GM12878 (cell line): ENCODE measurements around the gene JADE2. TPM values are rescaled to one million over a fixed set of nuclear protein-coding genes. Genes with fewer than 3 reads are reported as not detected.
A peak's percentile ranks its signal among the peaks of the same experiment; 100 is the strongest.
"Not testable (repeated sequence)": the region's sequence is repeated elsewhere in the genome, so short reads cannot be mapped to it uniquely, and the experiment has no call there.

Experiments
- ATAC-seq: fragments of 200-7000 bp; cut with Tn5 transposase; 3 replicates; pipeline ENCODE4 v1.9.1; 2020; ENCODE audit warnings: mild to moderate bottlenecking, moderate library complexity
- BruUV-seq: library from RNA; stranded (reverse); fragments of 400-500 nt; replicated peaks from 2 replicates; lab custom pipeline; 2021; lab: Mats Ljungman, UMichigan
- CTCF ChIA-PET: fragments of 300-600 bp; sonication (Branson Sonifier 250); formaldehyde crosslinking; extraction: SDS; loops from one replicate; lab custom pipeline; 2021; ENCODE audit warnings: inconsistent platforms; lab: Yijun Ruan, JAX
- POLR2A ChIA-PET: fragments of 350-600 bp; formaldehyde crosslinking; extraction: SDS; loops from one replicate; lab custom pipeline; 2021; ENCODE audit warnings: inconsistent platforms; lab: Charles Lee
- RAD21 ChIA-PET: fragments of 300-600 bp; sonication (Branson Sonifier 250); formaldehyde crosslinking; loops from one replicate; lab custom pipeline; 2023; ENCODE audit warnings: antibody characterized with exemption; ENCODE audit not compliant: unreplicated experiment; lab: Charles Lee
- SMC1A ChIA-PET: fragments of 300-600 bp; sonication (Branson Sonifier 250); formaldehyde crosslinking; loops from one replicate; lab custom pipeline; 2023; ENCODE audit not compliant: unreplicated experiment, uncharacterized antibody; lab: Charles Lee
- DNase-seq: peaks from one replicate; pipeline ENCODE4 v3.0.0-alpha.2; 2011; ENCODE audit warnings: low read depth, low spot score
- FAIRE-seq: peaks from 3 replicates; lab custom pipeline; 2011; peaks lifted over from hg19 to GRCh38; lab: Jason Lieb, UNC
- H2AFZ ChIP-seq: 2 replicates; pipeline ENCODE4 v1.6.0; 2011; ENCODE audit warnings: low read depth, low read length, control low read depth; ENCODE audit not compliant: control insufficient read depth
- H3K27ac ChIP-seq: 2 replicates; pipeline ENCODE4 v1.5.1; 2011; ENCODE audit warnings: control low read depth; ENCODE audit not compliant: control insufficient read depth, insufficient read depth
- H3K27me3 ChIP-seq, 2 experiments: replicated peaks in 1 of 2; 2 replicates each; pipeline versions ENCODE4 v1.6.0 to v1.6.1; 2011; ENCODE audit warnings: low read length in 1 of 2; ENCODE audit not compliant: control insufficient read depth in 2 of 2, insufficient read depth in 2 of 2
- H3K36me3 ChIP-seq, 2 experiments: 2 replicates each; pipeline ENCODE4 v1.5.1; 2011; ENCODE audit warnings: low read length in 1 of 2; ENCODE audit not compliant: control insufficient read depth in 2 of 2, insufficient read depth in 2 of 2
- H3K4me1 ChIP-seq: 2 replicates; pipeline ENCODE4 v1.6.1; 2011; ENCODE audit warnings: mild to moderate bottlenecking, low read length, moderate library complexity, mixed read lengths; ENCODE audit not compliant: control insufficient read depth, insufficient read depth
- H3K4me2 ChIP-seq: 2 replicates; pipeline ENCODE4 v1.6.0; 2011; ENCODE audit warnings: control low read depth; ENCODE audit not compliant: control insufficient read depth, insufficient read depth
- H3K4me3 ChIP-seq: fragments of 200-600 bp; sonication (generic); 2 replicates; pipeline ENCODE4 v1.5.1; 2016
- H3K79me2 ChIP-seq: 2 replicates; pipeline ENCODE4 v1.6.0; 2011; ENCODE audit warnings: low read length; ENCODE audit not compliant: control insufficient read depth, insufficient read depth
- H3K9ac ChIP-seq: 2 replicates; pipeline ENCODE4 v1.8.0; 2011; ENCODE audit warnings: low read length, control low read depth, mixed read lengths; ENCODE audit not compliant: control insufficient read depth, insufficient read depth
- H3K9me3 ChIP-seq: replicated peaks from 3 replicates; pipeline ENCODE4 v1.5.1; 2011; ENCODE audit warnings: mild to moderate bottlenecking, low read length; ENCODE audit not compliant: control insufficient read depth, insufficient read depth
- H4K20me1 ChIP-seq: 2 replicates; pipeline ENCODE4 v1.6.0; 2011; ENCODE audit not compliant: control insufficient read depth, insufficient read depth
- BRCA1 ChIP-seq: IDR thresholded peaks from 2 replicates; pipeline ENCODE4 v1.6.1; 2011; ENCODE audit warnings: low read depth, low read length, improper control_type of control experiment
- LARP7 ChIP-seq: fragments of 450-650 bp; IDR thresholded peaks from 2 replicates; pipeline ENCODE4 v1.6.1; 2017; ENCODE audit warnings: mild to moderate bottlenecking
- NR2F1 ChIP-seq: fragments of 450-650 bp; conservative IDR thresholded peaks from 2 replicates; pipeline ENCODE4 v1.6.1; 2017; ENCODE audit warnings: mild to moderate bottlenecking
- POLR2AphosphoS5 ChIP-seq: IDR thresholded peaks from 2 replicates; pipeline ENCODE4 v1.6.1; 2011; ENCODE audit warnings: mild to moderate bottlenecking, low read length, inconsistent platforms
- POU2F2 ChIP-seq: IDR thresholded peaks from 3 replicates; pipeline ENCODE4 v1.6.1; 2011; ENCODE audit warnings: low read depth, mild to moderate bottlenecking, low read length, borderline replicate concordance
- SMAD1 ChIP-seq: fragments of 450-650 bp; IDR thresholded peaks from 2 replicates; pipeline ENCODE4 v1.6.1; 2018; ENCODE audit warnings: mild to moderate bottlenecking, low read depth; ENCODE audit not compliant: partially characterized antibody
- SUPT20H ChIP-seq: IDR thresholded peaks from 2 replicates; pipeline ENCODE4 v1.6.1; 2011; ENCODE audit warnings: low read depth, mild to moderate bottlenecking, low read length, moderate library complexity, borderline replicate concordance; ENCODE audit not compliant: control insufficient read depth
- TARDBP ChIP-seq: IDR thresholded peaks from 2 replicates; pipeline ENCODE4 v1.6.1; 2016; ENCODE audit warnings: borderline replicate concordance
- WGBS: methylation state at CpG from one replicate; pipeline ENCODE4 v1.1.6; 2016; ENCODE audit warnings: low lambda C conversion rate; ENCODE audit not compliant: insufficient replicate concordance, insufficient coverage; ENCODE audit errors: missing lambda C conversion rate; 5-methylcytosine and 5-hydroxymethylcytosine counted together
- in situ Hi-C: fragments of 300-500 bp; cut with MboI; formaldehyde crosslinking; loops from 9 replicates; pipeline ENCODE4 v1.14.3; 2018; ENCODE audit warnings: mixed read lengths
- intact Hi-C: fragments of 100-400 bp; cut with micrococcal nuclease; formaldehyde crosslinking; loops from one replicate; pipeline ENCODE4 v1.14.2; 2022; ENCODE audit not compliant: unreplicated experiment
- polyA plus RNA-seq, 11 experiments: library from polyadenylated mRNA; depleted of rRNA in 4 of 11; unstranded in 6 of 11; stranded (reverse) in 5 of 11; fragments of >200 nt; fragmentation: Nextera tagmentation in 4 of 11; fragmentation: Illumina TruSeq in 1 of 11; extraction: Ambion mirVana in 4 of 11; extraction: Trizol in 1 of 11; gene quantifications; 1 replicate in 1 of 11; 2 replicates in 10 of 11; pipeline versions ENCODE4 v1.2.1 to v1.2.3, GENCODE V29; 2011 to 2016; ENCODE audit warnings: inconsistent platforms in 2 of 11, missing spikeins in 2 of 11, low read depth in 1 of 11
- total RNA-seq, 4 experiments: library from RNA; depleted of rRNA in 3 of 4; stranded (reverse); fragments of >200 nt in 3 of 4; fragmentation: Illumina TruSeq in 1 of 4; extraction: Trizol in 1 of 4; gene quantifications; 2 replicates each; pipeline versions ENCODE4 v1.2.1 to v1.2.3, GENCODE V29; 2013 to 2021

JADE2 gene
- total and polyA plus RNA-seq, 10 of the 15 experiments (the other 5 are each of a cell fraction or from before 2014, with no cell fraction given) = 1.5 to 67.0 (median 22.4) TPM

- Histone ChIP-seq H3K4me3 (no peak overlapping the region), H3K9me3 (no peaks in the 10 kb centered on the region), H3K4me2 (no peak overlapping the region), H3K9ac (no peak overlapping the region), H3K79me2 (peaks cover 54% of the 10 kb centered on the region), H3K36me3 (peaks cover 14 to 15% of the 10 kb centered on the region in 2 experiments), H4K20me1 (no peaks in the 10 kb centered on the region), H3K27me3 (no peaks in the 10 kb centered on the region), H3K27ac (0 out of 2 replicates have a peak overlapping the region, but pooled peaks have one; percentile 35), H3K4me1 (peaks cover 76% of the 10 kb centered on the region), H2AFZ (no peak overlapping the region)
- ChIA-PET POLR2A (interaction anchor here (0.7 to 5.5 kb wide), 2 partner anchors 9 to 15 kb away, joined by 3 to 113 read pairs; no protein-coding TSS in a partner anchor), RAD21 (no interaction called here), SMC1A (interaction anchor here (0.6 kb wide), 1 partner anchor 25 kb away, joined by 3 read pairs; no protein-coding TSS in a partner anchor), CTCF (interaction anchor here (1.9 kb wide), 1 partner anchor 25 kb away, joined by 5 read pairs; no protein-coding TSS in a partner anchor)
- DNase-seq (no peak), FAIRE-seq (no peak), ATAC-seq (no peak)
- WGBS = 100% methylated on average over 3 of the region's 3 CpGs
- TF ChIP-seq NR2F1 (no peak), SMAD1 (no peak), TARDBP (no peak), POU2F2 (no peak), SUPT20H (no peak), POLR2AphosphoS5 (no peak), BRCA1 (no peak), LARP7 (no peak)
- intact Hi-C loops (no loop called here), in situ Hi-C loops (no loop called here)
- BruUV-seq = no TSS peak
Observed at GRCh38 chr5:134552301-134552700, 26.8 kb downstream of the JADE2 start.

DNA sequence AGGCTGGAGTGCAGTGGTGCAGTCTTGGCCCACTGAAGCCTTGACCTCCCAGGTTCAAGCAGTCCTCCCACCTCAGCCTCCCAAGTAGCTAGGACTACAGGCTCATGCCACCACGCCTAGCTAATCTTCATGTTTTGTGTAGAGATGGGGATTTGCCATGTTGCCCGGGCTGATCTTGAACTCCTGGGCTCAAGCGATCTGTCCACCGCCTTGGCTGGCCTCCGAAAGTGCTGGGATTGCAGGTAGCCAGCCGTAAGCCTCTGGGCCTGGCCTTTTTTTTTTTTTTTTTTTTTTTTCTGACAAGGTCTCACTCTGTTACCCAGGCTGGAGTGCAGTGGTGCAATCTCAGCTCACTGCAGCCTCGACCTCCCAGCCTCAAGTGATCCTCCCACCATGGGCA lies 27.2 kb downstream of the JADE2 start:
- H3K4me3 ChIP-seq, in situ Hi-C loops, FAIRE-seq, BruUV-seq, H2AFZ ChIP-seq, ATAC-seq, H3K4me2 ChIP-seq, H4K20me1 ChIP-seq, DNase-seq, H3K27me3 ChIP-seq, H3K9ac ChIP-seq, intact Hi-C loops, H3K9me3 ChIP-seq: not testable (repeated sequence)
- peaks cover 72% of the 10 kb centered on the region for H3K4me1 ChIP-seq
- H3K36me3 ChIP-seq = peaks cover 14 to 15% of the 10 kb centered on the region in 2 experiments
- H3K79me2 ChIP-seq = peaks cover 50% of the 10 kb centered on the region
- ChIA-PET CTCF (interaction anchor here (3.8 kb wide), 1 partner anchor 24 kb away, joined by 35 read pairs; no protein-coding TSS in a partner anchor), RAD21 (interaction anchor here (0.6 kb wide), 1 partner anchor 137 kb away, joined by 3 read pairs; no protein-coding TSS in a partner anchor), POLR2A (interaction anchor here (0.6 to 5.5 kb wide), 4 partner anchors 9 to 41 kb away, joined by 3 to 113 read pairs (median 4); no protein-coding TSS in a partner anchor), SMC1A (interaction anchor here (0.6 kb wide), 1 partner anchor 26 kb away, joined by 3 read pairs; no protein-coding TSS in a partner anchor)
- H3K27ac ChIP-seq = peak overlapping the region; percentile 66
- 82% methylated on average over 7 of the region's 7 CpGs for WGBS
